C1 segment of cervical spinal cord (tissue), 14 donors: ENCODE results near the gene RGS3.
A peak's percentile ranks its signal among the peaks of the same experiment; 100 is the strongest.
"Not testable (repeated sequence)": the region's sequence is repeated elsewhere in the genome, so short reads cannot be mapped to it uniquely, and the experiment has no call there.

Experiments used
- DNase-seq, 14 donors: peaks; one replicate each; lab custom pipeline; 2025; lab: John Stamatoyannopoulos, UW

The RGS3 gene

GRCh38 chr9:113463418-113464285 is at the start of gene RGS3:
RGS3 (plus strand) TSS chr9:113463727; CDS start chr9:113463803, 76 bp downstream.
- peak in 2 of 14 donors; percentile 7 to 17 for DNase-seq

- DNase-seq, result no peak
These were observed 47.3 kb upstream of the RGS3 start for GRCh38 chr9:113416149-113416721.

GRCh38 chr9:113417370-113417769 is 46.2 kb upstream of the RGS3 start:
- DNase-seq, result no peak

GRCh38 chr9:113421726-113422125 is 41.8 kb upstream of the RGS3 start:
- DNase-seq, result no peak

GRCh38 chr9:113425072-113425471 is 38.5 kb upstream of the RGS3 start:
- no peak for DNase-seq

GRCh38 chr9:113426701-113427100 is 36.8 kb upstream of the RGS3 start:
- DNase-seq, result no peak

GRCh38 chr9:113427629-113428028 is 35.9 kb upstream of the RGS3 start:
- DNase-seq, result no peak

- DNase-seq, result no peak
These were observed 35.4 kb upstream of the RGS3 start for GRCh38 chr9:113428062-113428615.

- no peak for DNase-seq
These were observed 32.3 kb upstream of the RGS3 start for GRCh38 chr9:113431191-113431590.

- no peak for DNase-seq
These were observed 26.6 kb upstream of the RGS3 start for GRCh38 chr9:113436728-113437515.

- not testable (repeated sequence) for DNase-seq
These were observed 25.8 kb upstream of the RGS3 start for GRCh38 chr9:113437716-113438115.

GRCh38 chr9:113444736-113445135 is 18.8 kb upstream of the RGS3 start:
- no peak for DNase-seq

GRCh38 chr9:113446323-113446740 is 17.2 kb upstream of the RGS3 start:
- peak in 2 of 14 donors; percentile 2 to 11 for DNase-seq

- DNase-seq, result no peak
These were observed 14.2 kb upstream of the RGS3 start for GRCh38 chr9:113449376-113449775.

GRCh38 chr9:113452113-113452605 is 11.4 kb upstream of the RGS3 start:
- DNase-seq, result no peak

GRCh38 chr9:113454914-113455761 is 8.4 kb upstream of the RGS3 start:
- no peak for DNase-seq

- no peak for DNase-seq
These were observed 7.3 kb upstream of the RGS3 start for GRCh38 chr9:113456235-113456634.

- no peak for DNase-seq
These were observed 2.2 kb upstream of the RGS3 start for GRCh38 chr9:113461285-113461684.

GRCh38 chr9:113461943-113462342 is 1.6 kb upstream of the RGS3 start:
- no peak for DNase-seq

- no peak for DNase-seq
These were observed 693 bp upstream of the RGS3 start for GRCh38 chr9:113462781-113463286.

- DNase-seq, result no peak
These were observed 746 bp downstream of the RGS3 start for GRCh38 chr9:113464286-113464660.
